HEK293 (cell line): ENCODE data around the gene SPEF1.

Experiments
- CTCF ChIA-PET: fragments of 350-600 bp; formaldehyde crosslinking; extraction: SDS; loops from one replicate; lab custom pipeline; 2021; ENCODE audit warnings: antibody characterized with exemption; lab: Yijun Ruan, JAX
- POLR2A ChIA-PET: fragments of 300-600 bp; formaldehyde crosslinking; extraction: SDS; loops from one replicate; lab custom pipeline; 2020; ENCODE audit warnings: antibody characterized with exemption, inconsistent platforms; lab: Yijun Ruan, JAX
- H3K27ac ChIP-seq: fragments of 200-500 bp; sonication (Bioruptor generic); 2 replicates; pipeline ENCODE4 v1.5.1; 2014; ENCODE audit warnings: low read depth, low read length, control low read depth, inconsistent platforms; ENCODE audit errors: extremely low read depth
- H3K36me3 ChIP-seq, 2 experiments: fragments of 200-500 bp in 1 of 2; sonication (Bioruptor generic) in 1 of 2; 1 replicate in 1 of 2; 2 replicates in 1 of 2; pipeline ENCODE4 v1.5.1; 2014 to 2017; ENCODE audit warnings: inconsistent platforms in 2 of 2, low read length in 2 of 2; ENCODE audit not compliant: control insufficient read depth in 2 of 2, insufficient read depth in 1 of 2
- H3K4me1 ChIP-seq: fragments of 200-500 bp; sonication (Bioruptor generic); 2 replicates; pipeline ENCODE4 v1.5.1; 2014; ENCODE audit warnings: mild to moderate bottlenecking, low read length, inconsistent platforms; ENCODE audit not compliant: control insufficient read depth, insufficient read depth
- H3K4me3 ChIP-seq: 2 replicates; pipeline ENCODE4 v1.5.1; 2011; ENCODE audit warnings: low read depth, mild to moderate bottlenecking, control low read depth, low read length, moderate library complexity
- H3K9me3 ChIP-seq: fragments of 200-500 bp; sonication (Bioruptor generic); 2 replicates; pipeline ENCODE4 v1.5.1; 2014; ENCODE audit warnings: low read depth, low read length, inconsistent platforms; ENCODE audit not compliant: control insufficient read depth, insufficient read depth
- FEZF1 ChIP-seq: fragments of 450-650 bp; formaldehyde crosslinking; IDR thresholded peaks from 2 replicates; pipeline ENCODE4 v1.5.1; 2016; ENCODE audit warnings: missing biosample characterization, missing genetic modification characterization
- KLF9 ChIP-seq: fragments of 450-650 bp; formaldehyde crosslinking; IDR thresholded peaks from 2 replicates; pipeline ENCODE4 v1.5.1; 2016; ENCODE audit warnings: missing biosample characterization, missing genetic modification characterization, low read depth
- ZBTB21 ChIP-seq: fragments of 450-650 bp; formaldehyde crosslinking; IDR thresholded peaks from 2 replicates; pipeline ENCODE4 v1.5.1; 2017; ENCODE audit warnings: missing biosample characterization, missing genetic modification characterization
- ZFHX2 ChIP-seq: fragments of 450-650 bp; formaldehyde crosslinking; conservative IDR thresholded peaks from 2 replicates; pipeline ENCODE4 v1.5.1; 2016; ENCODE audit warnings: missing biosample characterization, missing genetic modification characterization
- ZIC2 ChIP-seq: fragments of 450-650 bp; formaldehyde crosslinking; IDR thresholded peaks from 2 replicates; pipeline ENCODE4 v1.5.1; 2016; ENCODE audit warnings: missing biosample characterization, missing genetic modification characterization
- ZNF214 ChIP-seq: fragments of 450-650 bp; formaldehyde crosslinking; IDR thresholded peaks from 2 replicates; pipeline ENCODE4 v1.5.1; 2017; ENCODE audit warnings: missing biosample characterization, mild to moderate bottlenecking, missing genetic modification characterization, borderline replicate concordance
- ZNF24 ChIP-seq: fragments of 450-650 bp; formaldehyde crosslinking; IDR thresholded peaks from 2 replicates; pipeline ENCODE4 v1.5.1; 2016; ENCODE audit warnings: missing biosample characterization, missing genetic modification characterization
- ZNF266 ChIP-seq: fragments of 450-650 bp; formaldehyde crosslinking; IDR thresholded peaks from 2 replicates; pipeline ENCODE4 v1.5.1; 2016; ENCODE audit warnings: missing biosample characterization, missing genetic modification characterization, low read depth
- ZNF311 ChIP-seq: fragments of 450-650 bp; formaldehyde crosslinking; IDR thresholded peaks from 2 replicates; pipeline ENCODE4 v1.5.1; 2017; ENCODE audit warnings: missing biosample characterization, missing genetic modification characterization, borderline replicate concordance
- ZNF488 ChIP-seq: fragments of 450-650 bp; formaldehyde crosslinking; IDR thresholded peaks from 2 replicates; pipeline ENCODE4 v1.5.1; 2016; ENCODE audit warnings: missing biosample characterization, missing genetic modification characterization
- ZNF571 ChIP-seq: fragments of 450-650 bp; formaldehyde crosslinking; IDR thresholded peaks from 2 replicates; pipeline ENCODE4 v1.5.0; 2017; ENCODE audit warnings: missing biosample characterization, missing genetic modification characterization
- ZNF596 ChIP-seq: fragments of 450-650 bp; IDR thresholded peaks from 2 replicates; pipeline ENCODE4 v1.5.0; 2018; ENCODE audit warnings: missing biosample characterization, mild to moderate bottlenecking, missing genetic modification characterization, moderate library complexity
- ZNF830 ChIP-seq: fragments of 450-650 bp; IDR thresholded peaks from 2 replicates; pipeline ENCODE4 v1.5.0; 2018; ENCODE audit warnings: missing biosample characterization, missing genetic modification characterization, low read depth, mild to moderate bottlenecking, moderate library complexity
- TF ChIP-seq, protein P1 (sequence below): fragments of 450-650 bp; formaldehyde crosslinking; IDR thresholded peaks from 2 replicates; pipeline ENCODE4 v1.5.1; 2016; ENCODE audit warnings: missing biosample characterization, missing genetic modification characterization
- TF ChIP-seq, protein P2 (sequence below): IDR thresholded peaks from 2 replicates; pipeline ENCODE4 v1.6.1; 2011; ENCODE audit warnings: mild to moderate bottlenecking, low read depth, low read length, borderline replicate concordance
- TF ChIP-seq, protein P3 (sequence below): fragments of 450-650 bp; IDR thresholded peaks from 2 replicates; pipeline ENCODE4 v1.5.1; 2018; ENCODE audit warnings: missing biosample characterization, missing genetic modification characterization

SPEF1 gene

GRCh38 chr20:3828798-3829197 is 47.5 kb upstream of the SPEF1 start:
- CTCF ChIA-PET: interaction anchor here (0.6 to 2.8 kb wide), 2 partner anchors 8 to 753 kb away, joined by 5 to 10 read pairs; partner anchors contain the start of gene AP5S1

GRCh38 chr20:3826420-3826819 is 45.2 kb upstream of the SPEF1 start:
- no peak for TF ChIP-seq ZNF596 (tag by site-specific recombination)
- TF ChIP-seq ZNF24 (tag by site-specific recombination): no peak
- no peak for TF ChIP-seq ZNF266 (tag by site-specific recombination)
- no peak for TF ChIP-seq ZNF311 (tag by site-specific recombination)
- TF ChIP-seq ZFHX2 (tag by site-specific recombination): no peak
- TF ChIP-seq, protein P1, sequence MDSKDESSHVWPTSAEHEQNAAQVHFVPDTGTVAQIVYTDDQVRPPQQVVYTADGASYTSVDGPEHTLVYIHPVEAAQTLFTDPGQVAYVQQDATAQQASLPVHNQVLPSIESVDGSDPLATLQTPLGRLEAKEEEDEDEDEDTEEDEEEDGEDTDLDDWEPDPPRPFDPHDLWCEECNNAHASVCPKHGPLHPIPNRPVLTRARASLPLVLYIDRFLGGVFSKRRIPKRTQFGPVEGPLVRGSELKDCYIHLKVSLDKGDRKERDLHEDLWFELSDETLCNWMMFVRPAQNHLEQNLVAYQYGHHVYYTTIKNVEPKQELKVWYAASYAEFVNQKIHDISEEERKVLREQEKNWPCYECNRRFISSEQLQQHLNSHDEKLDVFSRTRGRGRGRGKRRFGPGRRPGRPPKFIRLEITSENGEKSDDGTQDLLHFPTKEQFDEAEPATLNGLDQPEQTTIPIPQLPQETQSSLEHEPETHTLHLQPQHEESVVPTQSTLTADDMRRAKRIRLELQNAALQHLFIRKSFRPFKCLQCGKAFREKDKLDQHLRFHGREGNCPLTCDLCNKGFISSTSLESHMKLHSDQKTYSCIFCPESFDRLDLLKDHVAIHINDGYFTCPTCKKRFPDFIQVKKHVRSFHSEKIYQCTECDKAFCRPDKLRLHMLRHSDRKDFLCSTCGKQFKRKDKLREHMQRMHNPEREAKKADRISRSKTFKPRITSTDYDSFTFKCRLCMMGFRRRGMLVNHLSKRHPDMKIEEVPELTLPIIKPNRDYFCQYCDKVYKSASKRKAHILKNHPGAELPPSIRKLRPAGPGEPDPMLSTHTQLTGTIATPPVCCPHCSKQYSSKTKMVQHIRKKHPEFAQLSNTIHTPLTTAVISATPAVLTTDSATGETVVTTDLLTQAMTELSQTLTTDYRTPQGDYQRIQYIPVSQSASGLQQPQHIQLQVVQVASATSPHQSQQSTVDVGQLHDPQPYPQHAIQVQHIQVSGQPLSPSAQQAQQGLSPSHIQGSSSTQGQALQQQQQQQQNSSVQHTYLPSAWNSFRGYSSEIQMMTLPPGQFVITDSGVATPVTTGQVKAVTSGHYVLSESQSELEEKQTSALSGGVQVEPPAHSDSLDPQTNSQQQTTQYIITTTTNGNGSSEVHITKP: no peak
- TF ChIP-seq ZNF488: no peak
- no peak for TF ChIP-seq ZNF214 (tag by site-specific recombination)
- no peak overlapping the region for H3K27ac ChIP-seq
- H3K4me3 ChIP-seq: no peak overlapping the region
- peaks cover 2% of the 10 kb centered on the region; the same call in 1 of the 2 replicates for H3K4me1 ChIP-seq
- ChIA-PET CTCF (interaction anchor here (0.6 to 1.4 kb wide), 3 partner anchors 29 to 139 kb away, joined by 3 to 4 read pairs (median 3); partner anchors contain the start of gene CENPB), POLR2A (interaction anchor here (0.6 to 0.9 kb wide), 3 partner anchors 26 to 33 kb away, joined by 3 to 4 read pairs (median 3); no protein-coding TSS in a partner anchor)
- no peaks in the 10 kb centered on the region for H3K9me3 ChIP-seq
- peaks cover 9 to 64% of the 10 kb centered on the region in 2 experiments for H3K36me3 ChIP-seq

More at GRCh38 chr20:3828798-3829197, 47.5 kb upstream of the SPEF1 start:
- H3K9me3 ChIP-seq: no peaks in the 10 kb centered on the region
- H3K4me3 ChIP-seq: no peak overlapping the region
- H3K27ac ChIP-seq: no peak overlapping the region
- no peaks in the 10 kb centered on the region for H3K4me1 ChIP-seq
- TF ChIP-seq ZIC2 (no peak), KLF9 (tag by site-specific recombination) (no peak), ZNF571 (tag by site-specific recombination) (no peak), ZBTB21 (tag by site-specific recombination) (no peak), FEZF1 (tag by site-specific recombination) (no peak), ZNF830 (tag by site-specific recombination) (no peak)
- TF ChIP-seq, protein P2, sequence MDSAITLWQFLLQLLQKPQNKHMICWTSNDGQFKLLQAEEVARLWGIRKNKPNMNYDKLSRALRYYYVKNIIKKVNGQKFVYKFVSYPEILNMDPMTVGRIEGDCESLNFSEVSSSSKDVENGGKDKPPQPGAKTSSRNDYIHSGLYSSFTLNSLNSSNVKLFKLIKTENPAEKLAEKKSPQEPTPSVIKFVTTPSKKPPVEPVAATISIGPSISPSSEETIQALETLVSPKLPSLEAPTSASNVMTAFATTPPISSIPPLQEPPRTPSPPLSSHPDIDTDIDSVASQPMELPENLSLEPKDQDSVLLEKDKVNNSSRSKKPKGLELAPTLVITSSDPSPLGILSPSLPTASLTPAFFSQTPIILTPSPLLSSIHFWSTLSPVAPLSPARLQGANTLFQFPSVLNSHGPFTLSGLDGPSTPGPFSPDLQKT: no peak
- TF ChIP-seq, protein P3, sequence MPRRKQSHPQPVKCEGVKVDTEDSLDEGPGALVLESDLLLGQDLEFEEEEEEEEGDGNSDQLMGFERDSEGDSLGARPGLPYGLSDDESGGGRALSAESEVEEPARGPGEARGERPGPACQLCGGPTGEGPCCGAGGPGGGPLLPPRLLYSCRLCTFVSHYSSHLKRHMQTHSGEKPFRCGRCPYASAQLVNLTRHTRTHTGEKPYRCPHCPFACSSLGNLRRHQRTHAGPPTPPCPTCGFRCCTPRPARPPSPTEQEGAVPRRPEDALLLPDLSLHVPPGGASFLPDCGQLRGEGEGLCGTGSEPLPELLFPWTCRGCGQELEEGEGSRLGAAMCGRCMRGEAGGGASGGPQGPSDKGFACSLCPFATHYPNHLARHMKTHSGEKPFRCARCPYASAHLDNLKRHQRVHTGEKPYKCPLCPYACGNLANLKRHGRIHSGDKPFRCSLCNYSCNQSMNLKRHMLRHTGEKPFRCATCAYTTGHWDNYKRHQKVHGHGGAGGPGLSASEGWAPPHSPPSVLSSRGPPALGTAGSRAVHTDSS: no peak
- peaks cover 5 to 43% of the 10 kb centered on the region in 2 experiments; a peak in 2 of 3 replicates for H3K36me3 ChIP-seq
- POLR2A ChIA-PET: interaction anchor here (1.2 kb wide), 1 partner anchor 8 kb away, joined by 5 read pairs; the partner anchor contains the start of gene AP5S1
